Measurements from ENCODE around the gene ITGA3. TPM values are rescaled to one million over a fixed set of nuclear protein-coding genes. Genes with fewer than 3 reads are reported as not detected.
A peak's percentile ranks its signal among the peaks of the same experiment; 100 is the strongest.

The ITGA3 gene
- total RNA-seq, 1 donor, result 35.1 TPM

DNA sequence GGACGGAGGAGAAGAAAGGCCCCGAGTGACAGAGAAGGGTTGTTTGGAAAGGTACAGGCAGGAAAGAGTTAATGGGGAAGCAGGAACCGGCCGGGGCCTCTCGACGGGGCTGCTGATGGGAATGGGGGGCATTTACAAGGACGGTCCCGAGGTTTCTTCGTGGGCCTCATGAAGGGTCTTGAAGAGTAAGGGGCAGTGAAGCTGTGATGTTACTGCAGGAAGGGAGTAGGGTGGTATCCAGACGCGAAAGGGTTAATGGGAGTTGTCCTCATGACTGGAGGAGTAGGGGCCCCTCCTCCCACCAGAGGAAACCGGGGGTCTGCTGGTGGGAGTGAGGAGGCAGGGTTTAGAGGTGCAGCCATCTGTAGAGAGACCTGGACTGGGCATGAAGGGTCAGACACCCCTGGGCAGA, 39.7 kb downstream of the ITGA3 start:
- H3K4me3 ChIP-seq (ENCODE audit: low read depth, low read length), result peak overlapping the region; percentile 78
- DNase-seq (ENCODE audit: low read depth), result peak; percentile 22
- TF ChIP-seq, protein P1, sequence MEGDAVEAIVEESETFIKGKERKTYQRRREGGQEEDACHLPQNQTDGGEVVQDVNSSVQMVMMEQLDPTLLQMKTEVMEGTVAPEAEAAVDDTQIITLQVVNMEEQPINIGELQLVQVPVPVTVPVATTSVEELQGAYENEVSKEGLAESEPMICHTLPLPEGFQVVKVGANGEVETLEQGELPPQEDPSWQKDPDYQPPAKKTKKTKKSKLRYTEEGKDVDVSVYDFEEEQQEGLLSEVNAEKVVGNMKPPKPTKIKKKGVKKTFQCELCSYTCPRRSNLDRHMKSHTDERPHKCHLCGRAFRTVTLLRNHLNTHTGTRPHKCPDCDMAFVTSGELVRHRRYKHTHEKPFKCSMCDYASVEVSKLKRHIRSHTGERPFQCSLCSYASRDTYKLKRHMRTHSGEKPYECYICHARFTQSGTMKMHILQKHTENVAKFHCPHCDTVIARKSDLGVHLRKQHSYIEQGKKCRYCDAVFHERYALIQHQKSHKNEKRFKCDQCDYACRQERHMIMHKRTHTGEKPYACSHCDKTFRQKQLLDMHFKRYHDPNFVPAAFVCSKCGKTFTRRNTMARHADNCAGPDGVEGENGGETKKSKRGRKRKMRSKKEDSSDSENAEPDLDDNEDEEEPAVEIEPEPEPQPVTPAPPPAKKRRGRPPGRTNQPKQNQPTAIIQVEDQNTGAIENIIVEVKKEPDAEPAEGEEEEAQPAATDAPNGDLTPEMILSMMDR (IDR thresholded peaks at IDR 0.05; ENCODE audit: insufficient read depth, low read length), result no peak

DNA sequence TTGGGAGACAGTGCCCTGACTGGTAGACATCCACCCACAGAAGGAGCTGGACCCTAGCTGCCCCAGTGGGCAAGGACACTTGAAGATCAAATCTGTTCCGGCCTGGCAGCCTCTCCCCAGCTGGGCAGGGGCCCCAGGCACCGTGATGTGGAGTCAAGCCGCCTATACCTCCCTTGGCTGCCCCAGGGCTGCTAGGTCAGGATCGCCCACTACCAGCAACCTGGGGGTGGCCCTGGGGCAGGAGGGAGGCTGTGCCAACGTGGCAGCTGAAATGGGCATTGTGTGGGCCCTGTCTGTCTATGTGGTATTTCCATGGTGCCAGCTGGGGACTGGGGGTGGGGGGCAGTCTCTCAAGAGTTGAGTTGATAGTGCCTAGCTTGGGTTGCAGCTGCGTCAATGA, 40.2 kb downstream of the ITGA3 start:
- TF ChIP-seq, protein P1 (IDR thresholded peaks at IDR 0.05; ENCODE audit: insufficient read depth, low read length), result no peak
- H3K4me3 ChIP-seq (ENCODE audit: low read depth, low read length), result peak overlapping the region; percentile 78
- no peak for DNase-seq (ENCODE audit: low read depth)

DNA sequence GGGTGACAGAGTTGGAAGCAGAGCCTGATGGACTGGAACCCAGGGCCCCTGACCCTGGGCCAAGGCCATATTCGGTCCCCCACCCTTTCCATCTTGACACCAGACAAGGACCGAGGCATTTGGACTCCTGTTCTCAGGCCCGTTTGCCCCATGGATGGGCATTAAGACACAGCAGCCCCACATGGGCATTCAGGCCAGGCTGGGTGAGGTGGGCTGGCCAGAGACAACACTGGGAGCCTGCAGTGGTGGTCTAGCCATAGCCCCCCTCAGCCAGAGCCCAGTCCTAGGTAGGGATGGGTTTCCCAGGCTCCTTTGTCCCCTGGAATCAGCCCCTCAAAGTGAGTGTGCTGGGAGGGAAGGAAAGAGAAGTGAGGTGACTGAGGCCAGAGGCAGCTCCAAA, 40.8 kb downstream of the ITGA3 start:
- H3K4me3 ChIP-seq (ENCODE audit: low read depth, low read length), result peak overlapping the region; percentile 78
- TF ChIP-seq, protein P1 (IDR thresholded peaks at IDR 0.05; ENCODE audit: insufficient read depth, low read length), result no peak
- no peak for DNase-seq (ENCODE audit: low read depth)

DNA sequence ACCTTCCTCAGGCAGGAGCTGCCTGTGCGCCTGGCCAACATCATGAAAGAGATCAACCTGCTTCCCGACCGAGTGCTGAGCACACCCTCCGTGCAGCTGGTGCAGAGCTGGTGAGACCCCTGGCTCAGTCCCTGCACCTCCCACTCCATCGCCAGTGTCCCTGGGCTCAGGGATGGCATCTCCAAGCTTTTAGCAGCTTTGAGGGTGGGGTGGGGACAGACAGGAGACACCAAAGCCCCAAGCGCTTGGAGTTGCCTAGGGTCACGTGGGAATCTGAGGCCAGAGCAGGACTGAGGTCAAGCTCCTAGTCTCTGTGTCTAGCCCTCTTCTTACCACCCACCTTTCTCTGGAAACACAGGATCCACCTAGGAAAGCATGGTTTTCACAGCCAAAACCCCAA, 41.5 kb downstream of the ITGA3 start:
- no peak overlapping the region for H3K4me3 ChIP-seq (ENCODE audit: low read depth, low read length)
- no peak for DNase-seq (ENCODE audit: low read depth)
- TF ChIP-seq, protein P1 (IDR thresholded peaks at IDR 0.05; ENCODE audit: insufficient read depth, low read length), result no peak

DNA sequence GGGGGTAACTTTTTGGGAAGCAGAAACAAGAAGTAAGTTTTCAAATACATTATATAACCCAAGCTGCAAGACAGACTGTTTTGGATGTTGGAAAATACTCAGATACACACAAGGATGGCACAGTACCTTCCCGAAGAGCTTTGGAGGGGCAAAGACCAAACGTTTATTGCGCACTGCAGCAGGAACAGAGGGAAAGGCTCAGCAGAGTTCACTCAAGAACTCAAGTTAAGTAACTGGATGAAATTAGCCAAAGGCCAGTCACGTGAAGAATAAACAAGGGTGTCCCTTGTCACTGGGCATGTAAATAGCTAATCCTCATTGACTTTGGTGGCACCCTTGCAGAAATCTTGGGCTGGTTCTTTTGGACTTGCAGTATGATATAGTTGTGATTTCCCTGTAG, 42.0 kb downstream of the ITGA3 start:
- TF ChIP-seq, protein P1 (IDR thresholded peaks at IDR 0.05; ENCODE audit: insufficient read depth, low read length), result no peak
- H3K4me3 ChIP-seq (ENCODE audit: low read depth, low read length), result no peak overlapping the region
- no peak for DNase-seq (ENCODE audit: low read depth)

DNA sequence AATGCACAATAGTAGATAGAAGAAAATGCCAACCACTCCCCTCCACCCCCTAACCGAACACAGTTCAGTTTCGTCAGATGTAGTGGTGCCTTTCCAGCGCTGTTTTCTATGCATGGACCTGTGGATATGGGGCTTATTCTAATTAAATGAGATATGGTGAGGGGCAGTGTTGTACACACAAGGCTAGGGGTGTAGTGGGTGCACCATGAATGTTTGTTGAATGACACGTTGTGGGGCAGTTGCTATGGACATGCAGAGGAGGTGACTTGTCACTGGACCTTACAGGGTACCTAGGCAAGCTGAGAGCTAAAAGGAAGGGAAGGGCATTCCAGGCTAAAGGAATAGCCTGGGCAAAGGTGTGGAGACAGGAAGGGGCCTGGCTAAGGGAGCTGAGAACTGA, 42.7 kb downstream of the ITGA3 start:
- no peak overlapping the region for H3K4me3 ChIP-seq (ENCODE audit: low read depth, low read length)
- TF ChIP-seq, protein P1 (IDR thresholded peaks at IDR 0.05; ENCODE audit: insufficient read depth, low read length), result no peak
- DNase-seq (ENCODE audit: low read depth), result no peak

DNA sequence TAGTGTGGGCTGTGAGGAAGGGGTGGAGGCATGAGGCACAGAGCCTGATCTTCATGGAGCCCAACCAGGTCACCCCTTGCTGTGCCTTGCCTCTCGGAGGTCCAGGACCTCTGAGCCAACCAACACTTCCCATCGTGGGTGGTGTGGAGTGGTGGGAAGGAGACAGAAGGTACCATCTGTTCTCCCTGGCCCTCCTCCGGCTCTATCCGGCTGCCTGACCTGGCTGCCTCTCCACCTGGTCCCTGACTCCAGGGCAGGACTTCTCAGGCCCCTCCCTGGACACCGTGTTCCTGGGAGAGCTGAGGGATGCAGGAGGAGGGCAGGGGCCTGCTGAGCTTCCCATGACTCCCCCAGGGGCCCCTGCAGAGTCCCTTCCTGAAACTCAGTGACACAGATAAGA, 43.1 kb downstream of the ITGA3 start:
- TF ChIP-seq, protein P1 (IDR thresholded peaks at IDR 0.05; ENCODE audit: insufficient read depth, low read length), result no peak
- DNase-seq (ENCODE audit: low read depth), result no peak
- H3K4me3 ChIP-seq (ENCODE audit: low read depth, low read length), result no peak overlapping the region

All from fibroblast of the aortic adventitia (primary cell).